Naive B cell (primary cell): ENCODE results near the gene ASB10. TPM values are rescaled to one million over a fixed set of nuclear protein-coding genes. Genes with fewer than 3 reads are reported as not detected.
A peak's percentile ranks its signal among the peaks of the same experiment; 100 is the strongest.

ENCODE experiments used
- ATAC-seq, 2 donors: fragments of 150-1000 bp; cut with Tn5 transposase; 2 replicates each; pipeline ENCODE4 v1.10.0; 2021; ENCODE audit warnings: low read depth in 2 of 2, mild to moderate bottlenecking in 2 of 2, moderate library complexity in 2 of 2
- DNase-seq: peaks from one replicate; pipeline ENCODE4 v3.0.0; 2022
- H3K27ac Mint-ChIP-seq, 6 donors: one replicate each; pipeline ENCODE4 v1.8.0; 2020 to 2022; ENCODE audit warnings: mild to moderate bottlenecking in 6 of 6, mixed read lengths in 6 of 6, moderate library complexity in 5 of 6, inconsistent platforms in 2 of 6
- H3K27me3 Mint-ChIP-seq, 3 donors: one replicate each; pipeline ENCODE4 v1.8.0; 2021 to 2022; ENCODE audit warnings: mixed read lengths in 3 of 3, mild to moderate bottlenecking in 1 of 3
- H3K36me3 Mint-ChIP-seq, 2 donors: one replicate each; pipeline ENCODE4 v1.8.0; 2020 to 2022; ENCODE audit warnings: mixed read lengths in 2 of 2, inconsistent platforms in 1 of 2, mild to moderate bottlenecking in 1 of 2
- H3K4me1 Mint-ChIP-seq, 3 donors: one replicate each; pipeline ENCODE4 v1.8.0; 2020 to 2022; ENCODE audit warnings: mixed read lengths in 3 of 3, inconsistent platforms in 1 of 3, mild to moderate bottlenecking in 1 of 3, moderate library complexity in 1 of 3
- H3K4me3 Mint-ChIP-seq, 8 donors: one replicate each; pipeline ENCODE4 v1.8.0; 2020 to 2022; ENCODE audit warnings: mild to moderate bottlenecking in 8 of 8, mixed read lengths in 8 of 8, moderate library complexity in 8 of 8, inconsistent platforms in 2 of 8
- H3K9me3 Mint-ChIP-seq, 7 donors: one replicate each; pipeline ENCODE4 v1.8.0; 2020 to 2022; ENCODE audit warnings: mixed read lengths in 7 of 7, mild to moderate bottlenecking in 5 of 7, inconsistent platforms in 2 of 7, moderate library complexity in 1 of 7
- polyA plus RNA-seq, 6 donors: library from polyadenylated mRNA; unstranded; fragments of 300-500 nt; fragmentation: Illumina TruSeq; gene quantifications; one replicate each; pipeline ENCODE4 v1.2.3, GENCODE V29; 2021; ENCODE audit warnings: low read depth in 6 of 6

ASB10 gene
- polyA plus RNA-seq, 6 donors from 2014 or later: not detected

DNA sequence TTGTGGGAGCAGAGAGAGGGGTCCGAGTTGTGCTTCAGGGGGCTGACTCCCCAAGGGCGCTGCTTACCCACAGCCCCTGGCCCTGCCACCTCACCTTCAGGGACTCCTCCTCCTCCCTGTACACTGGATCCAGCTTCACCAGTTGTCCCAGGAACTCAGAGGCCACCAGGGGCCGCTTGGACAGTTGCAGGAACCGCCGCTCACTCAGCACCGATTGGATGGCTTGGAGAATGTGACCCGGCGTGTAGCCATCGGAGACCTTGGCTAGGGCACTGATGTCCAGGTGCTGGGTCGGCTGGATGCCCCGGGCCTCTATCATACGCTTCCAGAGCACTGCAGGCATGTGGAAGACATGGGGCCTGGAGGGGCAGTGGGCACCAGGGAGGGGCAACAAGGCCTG, 4.5 kb upstream of the ASB10 start:
- Mint-ChIP-seq H3K27ac (no peak overlapping the region), H3K4me1 (peaks cover 0 to 7% (median 6%) of the 10 kb centered on the region in 3 donors), H3K4me3 (no peak overlapping the region), H3K9me3 (no peaks in the 10 kb centered on the region), H3K27me3 (peaks cover 31 to 64% (median 54%) of the 10 kb centered on the region in 3 donors), H3K36me3 (no peaks in the 10 kb centered on the region)
- DNase-seq: no peak
- no peak for ATAC-seq

DNA sequence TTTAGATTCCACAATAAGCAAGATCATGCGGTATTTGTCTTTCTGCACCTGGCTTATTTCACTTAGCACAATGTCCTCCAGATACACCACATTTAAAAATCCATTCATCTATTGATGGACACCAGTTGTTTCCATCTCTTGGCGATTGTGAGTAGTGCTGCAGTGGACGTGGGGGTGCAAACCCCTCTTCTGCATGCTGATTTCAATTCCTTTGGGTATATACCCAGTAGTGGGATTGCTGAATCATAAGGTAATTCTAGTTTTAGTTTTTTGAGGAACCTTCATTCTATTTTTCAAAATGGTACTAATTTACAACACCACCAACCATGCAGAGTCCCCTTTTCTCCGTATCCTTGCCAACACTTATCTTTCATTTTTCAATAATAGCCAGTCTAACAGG, 2.0 kb upstream of the ASB10 start:
- Mint-ChIP-seq H3K27me3 (peaks cover 26 to 61% (median 57%) of the 10 kb centered on the region in 3 donors), H3K27ac (peak overlapping the region in 1 of 6 donors; percentile 66), H3K4me3 (no peak overlapping the region), H3K36me3 (no peaks in the 10 kb centered on the region), H3K9me3 (peaks cover 0 to 1% (median 0%) of the 10 kb centered on the region in 7 donors), H3K4me1 (peaks cover 0 to 7% (median 6%) of the 10 kb centered on the region in 3 donors)
- DNase-seq (no peak), ATAC-seq (no peak)

DNA sequence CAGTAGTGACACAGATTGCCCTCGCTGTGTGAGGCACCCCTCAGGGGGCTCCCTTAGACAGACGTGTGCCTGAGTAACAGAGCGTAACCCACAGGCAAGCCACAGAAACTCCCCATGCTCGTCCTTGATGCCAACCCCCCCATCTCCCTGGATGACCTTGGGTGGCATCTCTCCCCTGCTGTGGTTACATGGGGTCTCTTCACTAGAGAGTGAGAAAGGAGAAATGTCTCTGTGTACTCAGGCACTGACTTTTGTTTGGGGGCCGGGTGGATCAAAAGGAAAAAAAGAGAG, 1.1 kb upstream of the ASB10 start:
- no peak for DNase-seq
- Mint-ChIP-seq H3K4me3 (peak overlapping the region in 1 of 8 donors; percentile 41), H3K4me1 (peaks cover 0 to 7% (median 6%) of the 10 kb centered on the region in 3 donors), H3K9me3 (peaks cover 0 to 1% (median 0%) of the 10 kb centered on the region in 7 donors), H3K36me3 (no peaks in the 10 kb centered on the region), H3K27ac (peak overlapping the region in 1 of 6 donors; percentile 44), H3K27me3 (peaks cover 26 to 57% (median 53%) of the 10 kb centered on the region in 3 donors)
- ATAC-seq: peak; percentile 33 to 38

DNA sequence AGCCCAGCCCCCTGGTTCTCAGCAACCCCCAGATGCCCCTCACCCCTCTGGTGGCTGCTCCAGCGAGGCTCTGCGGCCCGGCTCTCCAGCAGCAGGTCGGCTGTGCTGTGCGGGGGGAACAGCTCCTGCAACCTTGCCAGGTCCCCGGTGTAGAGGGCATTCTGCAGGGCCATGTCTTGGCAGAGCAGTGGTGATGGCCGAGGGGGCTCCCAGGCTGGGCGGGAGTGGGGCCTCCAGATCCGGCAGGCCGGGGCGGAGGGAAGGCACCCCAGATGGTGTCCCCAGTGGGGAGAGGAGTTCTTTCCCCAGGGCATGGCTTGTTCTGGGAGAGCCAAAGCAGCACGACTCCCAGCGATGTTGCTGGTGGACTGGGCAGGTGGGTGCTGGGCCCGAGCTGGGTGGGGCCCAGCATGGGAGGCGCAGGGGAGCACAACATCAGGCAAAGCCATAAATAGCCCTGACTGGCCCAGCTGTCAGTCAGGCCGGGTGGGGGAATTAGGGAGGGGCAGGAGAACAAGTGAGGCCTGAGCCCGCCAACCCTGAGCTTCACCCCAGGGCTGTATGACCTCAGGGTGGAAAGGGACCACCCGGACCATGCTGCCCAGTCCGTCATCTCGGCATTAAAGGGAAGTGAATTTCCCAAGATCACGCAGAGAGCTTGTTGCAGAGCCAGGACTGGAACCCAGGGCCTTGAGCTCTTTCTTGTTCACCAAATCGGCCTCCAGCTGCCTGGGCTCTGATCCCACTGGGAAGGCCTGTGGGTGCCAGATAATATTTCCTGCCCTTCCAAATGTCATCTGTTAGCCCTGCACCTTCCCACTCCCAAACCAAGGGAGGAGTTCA, 580 bp upstream of the ASB10 start:
- peaks cover 0 to 1% (median 0%) of the 10 kb centered on the region in 7 donors for H3K9me3 Mint-ChIP-seq
- peaks cover 0 to 7% (median 6%) of the 10 kb centered on the region in 3 donors for H3K4me1 Mint-ChIP-seq
- H3K27me3 Mint-ChIP-seq: peaks cover 30 to 51% (median 49%) of the 10 kb centered on the region in 3 donors
- H3K36me3 Mint-ChIP-seq: no peaks in the 10 kb centered on the region
- DNase-seq (no peak), ATAC-seq (no peak)
- H3K27ac Mint-ChIP-seq: no peak overlapping the region
- peak overlapping the region in 1 of 8 donors; percentile 41 for H3K4me3 Mint-ChIP-seq

DNA sequence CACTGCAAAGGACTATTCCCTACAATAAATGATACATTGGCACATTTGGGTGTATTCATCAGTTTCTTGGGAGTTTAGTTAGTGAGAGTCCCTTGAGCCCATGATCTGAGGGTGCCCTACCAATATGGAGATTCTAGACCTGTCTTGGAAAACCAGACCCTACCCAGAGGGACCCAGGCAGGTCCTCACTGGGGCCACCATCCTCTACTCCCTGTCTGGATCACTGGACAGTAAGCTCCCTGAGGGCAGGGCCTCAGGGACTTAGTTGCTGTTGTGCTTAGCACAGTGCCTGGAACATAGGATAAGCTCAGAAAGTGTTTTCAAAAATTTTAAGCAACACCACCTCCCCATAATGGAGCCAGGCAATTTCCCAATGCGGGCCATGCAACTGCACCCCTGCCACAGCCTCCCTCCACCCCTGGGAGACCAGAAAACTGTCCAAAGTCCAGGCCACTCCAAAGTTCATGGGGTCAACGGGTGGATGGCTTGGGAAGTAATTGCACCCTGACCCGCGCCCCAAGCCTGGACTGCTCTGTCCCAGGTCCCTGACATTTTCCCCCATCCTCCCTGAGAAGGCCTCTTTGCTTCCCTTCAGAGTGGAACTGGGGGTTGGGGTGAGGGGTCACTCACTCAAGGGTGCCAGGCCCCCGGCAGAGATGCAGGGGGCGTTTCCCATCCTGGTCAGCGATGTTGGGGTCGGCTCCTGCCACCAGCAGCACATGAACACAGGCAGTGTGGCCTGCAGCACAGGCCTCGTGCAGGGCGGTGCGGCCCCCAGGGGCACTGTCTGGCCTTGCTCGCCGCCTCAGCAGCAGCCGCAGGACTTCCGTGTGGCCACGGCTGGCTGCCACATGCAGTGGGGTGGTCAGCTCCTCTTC, 1.0 kb downstream of the ASB10 start:
- Mint-ChIP-seq H3K27ac (no peak overlapping the region), H3K27me3 (peaks cover 32 to 54% (median 51%) of the 10 kb centered on the region in 3 donors), H3K4me1 (peaks cover 0 to 7% (median 6%) of the 10 kb centered on the region in 3 donors), H3K9me3 (peaks cover 0 to 1% (median 0%) of the 10 kb centered on the region in 7 donors), H3K36me3 (no peaks in the 10 kb centered on the region), H3K4me3 (peak overlapping the region in 1 of 8 donors; percentile 33)
- ATAC-seq (no peak), DNase-seq (no peak)

DNA sequence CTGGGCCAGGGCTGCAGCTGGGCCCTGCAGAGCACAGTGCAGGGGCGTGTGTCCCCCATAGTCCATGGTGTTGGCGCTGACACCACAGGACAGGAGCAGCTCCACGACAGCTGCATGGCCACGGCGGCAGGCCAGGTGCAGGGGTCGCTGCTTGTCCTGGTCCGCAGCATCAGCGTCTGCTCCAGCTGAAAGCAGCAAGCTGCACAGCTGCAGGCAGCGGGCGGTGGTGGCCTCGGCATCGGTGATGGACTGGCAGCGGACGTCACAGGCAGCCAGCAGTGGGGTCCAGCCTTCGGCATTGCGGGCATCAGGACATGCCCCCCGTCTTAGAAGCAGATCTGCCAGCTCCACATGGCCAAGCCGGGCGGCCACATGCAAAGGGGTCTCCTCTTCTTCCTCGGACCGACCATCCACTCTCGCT, 6.0 kb downstream of the ASB10 start:
- Mint-ChIP-seq H3K9me3 (peaks cover 0 to 1% (median 0%) of the 10 kb centered on the region in 7 donors), H3K4me3 (no peak overlapping the region), H3K27ac (no peak overlapping the region), H3K4me1 (peaks cover 0 to 3% (median 0%) of the 10 kb centered on the region in 3 donors), H3K36me3 (no peaks in the 10 kb centered on the region), H3K27me3 (peaks cover 29 to 63% (median 50%) of the 10 kb centered on the region in 3 donors)
- no peak for ATAC-seq
- DNase-seq: no peak

DNA sequence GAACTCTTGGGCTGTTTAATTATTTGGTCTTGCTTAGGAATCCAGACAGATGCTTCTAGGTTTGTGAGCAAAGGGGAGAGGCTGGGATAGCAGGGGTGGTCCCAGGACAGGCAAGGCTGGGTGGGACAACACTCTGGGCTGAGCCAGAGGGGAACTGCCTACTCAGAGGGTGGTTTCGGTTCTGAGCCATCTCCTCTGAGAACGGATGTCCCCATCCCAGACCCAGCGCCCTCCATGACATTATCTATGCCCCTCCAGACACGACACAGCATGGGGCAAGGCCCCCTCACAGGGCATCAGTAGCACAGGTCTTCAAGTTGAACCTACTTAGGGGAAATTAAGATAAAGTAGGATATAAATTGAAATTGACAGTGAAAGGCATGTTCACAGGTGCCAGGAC, 7.1 kb downstream of the ASB10 start:
- peaks cover 0 to 4% (median 3%) of the 10 kb centered on the region in 3 donors for H3K4me1 Mint-ChIP-seq
- H3K27me3 Mint-ChIP-seq: peaks cover 26 to 65% (median 60%) of the 10 kb centered on the region in 3 donors
- no peaks in the 10 kb centered on the region for H3K36me3 Mint-ChIP-seq
- DNase-seq (no peak), ATAC-seq (no peak)
- H3K9me3 Mint-ChIP-seq: peaks cover 0 to 1% (median 0%) of the 10 kb centered on the region in 7 donors
- no peak overlapping the region for H3K27ac Mint-ChIP-seq
- H3K4me3 Mint-ChIP-seq: peak overlapping the region in 1 of 8 donors; percentile 23

DNA sequence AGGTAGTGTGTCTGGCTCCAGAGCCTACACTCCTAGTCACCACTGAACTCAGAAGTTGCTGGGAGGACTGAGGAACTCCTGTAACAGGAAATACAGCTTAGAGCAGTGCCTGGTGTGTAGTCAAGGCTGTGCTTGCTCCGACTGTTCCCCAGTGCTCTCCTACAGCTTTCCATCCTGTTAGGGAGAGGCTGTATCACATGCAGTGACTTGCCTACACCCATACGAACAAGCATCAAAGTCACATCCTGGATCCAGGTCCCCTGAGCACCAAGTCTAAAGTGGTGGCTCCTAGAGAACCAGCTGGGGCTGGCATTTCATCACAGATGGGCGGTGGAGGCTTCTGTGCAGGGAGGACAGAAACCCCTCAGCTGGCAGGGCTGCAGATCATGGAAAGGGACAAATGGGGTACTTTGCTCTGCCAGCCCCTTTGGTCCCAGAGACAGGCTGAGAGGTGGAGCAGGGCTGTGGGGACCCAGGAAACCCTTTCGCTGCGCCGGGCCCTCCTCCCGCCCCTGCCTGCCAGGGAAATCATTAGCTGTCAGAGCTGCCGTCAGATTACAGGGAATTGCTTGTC, 7.7 kb downstream of the ASB10 start:
- Mint-ChIP-seq H3K27me3 (peaks cover 28 to 66% (median 60%) of the 10 kb centered on the region in 3 donors), H3K27ac (no peak overlapping the region), H3K4me1 (peaks cover 0 to 4% (median 3%) of the 10 kb centered on the region in 3 donors), H3K9me3 (peaks cover 0 to 2% (median 0%) of the 10 kb centered on the region in 7 donors), H3K4me3 (peak overlapping the region in 1 of 8 donors; percentile 82), H3K36me3 (no peaks in the 10 kb centered on the region)
- ATAC-seq: no peak
- no peak for DNase-seq

DNA sequence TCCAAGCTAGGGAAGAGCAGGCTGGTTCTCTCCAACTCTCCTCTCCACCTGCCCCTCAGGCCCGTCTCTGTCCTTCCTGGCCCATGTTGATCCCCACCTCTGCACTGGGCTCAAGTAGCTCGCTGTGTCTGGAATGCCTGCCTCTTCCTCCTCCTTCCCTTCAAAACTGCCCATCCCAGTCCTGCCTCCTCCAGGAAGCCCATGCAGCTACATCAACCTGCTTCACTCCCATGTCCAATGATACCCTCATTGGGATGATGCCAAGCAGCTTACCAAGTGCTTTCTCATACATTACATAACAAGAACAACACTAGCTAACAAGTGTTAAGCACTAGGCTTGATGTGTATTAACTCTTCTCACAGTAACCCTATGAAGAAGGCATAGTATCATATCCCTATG, 8.2 kb downstream of the ASB10 start:
- no peaks in the 10 kb centered on the region for H3K36me3 Mint-ChIP-seq
- peaks cover 28 to 69% (median 59%) of the 10 kb centered on the region in 3 donors for H3K27me3 Mint-ChIP-seq
- peak overlapping the region in 1 of 6 donors; percentile 40 for H3K27ac Mint-ChIP-seq
- peaks cover 0 to 4% (median 3%) of the 10 kb centered on the region in 3 donors for H3K4me1 Mint-ChIP-seq
- peaks cover 0 to 2% (median 0%) of the 10 kb centered on the region in 7 donors for H3K9me3 Mint-ChIP-seq
- ATAC-seq (no peak), DNase-seq (no peak)
- H3K4me3 Mint-ChIP-seq: no peak overlapping the region

DNA sequence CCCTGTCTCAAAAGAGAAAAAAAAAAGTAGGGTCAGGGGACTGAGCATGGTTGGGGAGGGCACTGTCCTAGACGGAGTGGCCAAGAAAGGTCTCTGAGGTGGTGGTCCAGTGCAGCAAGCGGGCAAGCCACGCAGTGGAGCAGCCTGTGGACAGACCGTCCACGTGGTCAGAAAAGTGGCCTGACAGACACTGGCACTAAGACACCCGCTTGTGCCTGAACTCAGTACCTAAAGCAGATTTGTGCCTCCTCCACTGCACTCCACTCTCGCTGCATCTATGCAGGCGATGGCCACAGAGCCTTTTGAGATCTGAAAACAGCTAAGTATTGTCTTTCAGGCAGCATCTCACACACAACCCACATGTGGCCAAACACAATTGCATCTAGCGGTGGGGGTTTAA, 8.8 kb downstream of the ASB10 start:
- peaks cover 28 to 75% (median 65%) of the 10 kb centered on the region in 3 donors for H3K27me3 Mint-ChIP-seq
- H3K36me3 Mint-ChIP-seq: no peaks in the 10 kb centered on the region
- H3K4me1 Mint-ChIP-seq: peaks cover 0 to 7% (median 6%) of the 10 kb centered on the region in 3 donors
- H3K9me3 Mint-ChIP-seq: peaks cover 0 to 2% (median 0%) of the 10 kb centered on the region in 7 donors
- no peak overlapping the region for H3K4me3 Mint-ChIP-seq
- DNase-seq (no peak), ATAC-seq (no peak)
- no peak overlapping the region for H3K27ac Mint-ChIP-seq

DNA sequence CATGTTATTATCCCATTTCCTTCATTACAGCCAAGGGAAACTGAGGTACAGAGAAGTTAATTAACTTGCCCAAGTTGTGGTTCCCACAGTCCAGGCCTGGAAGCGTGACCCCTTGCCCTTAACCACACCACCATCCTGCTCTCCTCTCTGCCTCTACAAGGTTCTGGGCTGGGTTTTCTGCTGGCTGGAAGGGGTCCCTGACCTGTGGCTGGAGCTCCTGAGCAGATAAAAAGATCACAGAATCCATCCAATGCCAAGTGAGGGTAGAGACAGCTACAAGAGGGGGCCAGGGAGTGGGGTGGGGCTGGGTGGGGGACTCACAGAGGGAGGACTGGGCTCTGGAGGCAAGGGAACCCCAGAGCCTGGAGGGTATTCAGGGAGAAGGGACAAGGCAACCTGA, 9.7 kb downstream of the ASB10 start:
- ATAC-seq (no peak), DNase-seq (no peak)
- Mint-ChIP-seq H3K4me3 (no peak overlapping the region), H3K9me3 (peaks cover 0 to 6% (median 2%) of the 10 kb centered on the region in 7 donors), H3K27ac (no peak overlapping the region), H3K36me3 (no peaks in the 10 kb centered on the region), H3K4me1 (peaks cover 6 to 14% (median 13%) of the 10 kb centered on the region in 3 donors), H3K27me3 (peaks cover 29 to 83% (median 74%) of the 10 kb centered on the region in 3 donors)

DNA sequence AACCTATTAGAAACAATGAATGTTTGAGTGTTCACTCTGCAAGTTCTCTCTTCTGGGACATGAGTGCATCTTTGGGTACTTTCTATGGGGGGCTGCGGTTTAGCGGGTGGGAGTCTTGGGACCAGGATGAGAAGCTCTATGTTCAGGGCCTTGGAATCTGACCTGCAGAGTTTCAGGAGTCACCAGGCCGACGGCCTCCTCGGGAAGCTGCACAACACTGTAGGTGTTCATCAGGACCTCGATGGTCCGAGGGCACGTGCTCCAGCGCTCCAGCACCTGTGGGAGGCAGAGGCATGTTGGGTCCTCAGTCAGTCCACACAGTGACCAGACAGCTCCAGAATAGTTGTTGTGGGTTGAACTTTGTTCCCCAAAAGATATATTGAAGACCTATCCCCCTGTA, 10.6 kb downstream of the ASB10 start:
- Mint-ChIP-seq H3K9me3 (peaks cover 0 to 9% (median 2%) of the 10 kb centered on the region in 7 donors), H3K36me3 (no peaks in the 10 kb centered on the region), H3K27ac (no peak overlapping the region), H3K4me1 (peaks cover 8 to 15% (median 14%) of the 10 kb centered on the region in 3 donors), H3K4me3 (no peak overlapping the region), H3K27me3 (peaks cover 33 to 81% (median 73%) of the 10 kb centered on the region in 3 donors)
- DNase-seq (no peak), ATAC-seq (no peak)

DNA sequence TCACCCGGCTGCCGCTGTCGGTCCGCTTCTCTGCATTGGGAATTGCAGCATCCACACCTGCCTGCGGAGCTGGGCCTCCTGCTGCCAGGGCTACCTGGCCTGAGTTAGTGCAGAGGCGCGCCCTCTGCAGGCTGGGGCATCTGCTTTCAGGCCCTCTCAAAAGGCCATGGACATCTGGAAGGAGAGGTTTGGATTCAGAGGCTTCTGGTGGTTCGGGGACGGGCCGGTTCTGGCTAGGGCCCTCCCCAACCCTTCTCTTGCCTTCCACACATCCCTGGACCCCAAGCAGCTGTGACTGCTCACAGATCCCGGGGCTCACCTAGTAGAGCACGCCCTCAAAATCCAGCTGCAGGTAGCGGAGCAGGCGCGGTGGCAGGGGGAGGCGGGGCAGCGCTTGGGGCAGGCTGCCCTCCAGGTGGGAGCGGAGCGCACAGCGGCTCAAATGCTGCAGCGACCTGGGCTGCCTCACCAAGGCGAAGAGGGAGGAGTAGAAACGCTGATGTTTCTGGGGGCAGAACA, 11.2 kb downstream of the ASB10 start:
- Mint-ChIP-seq H3K9me3 (peaks cover 0 to 9% (median 2%) of the 10 kb centered on the region in 7 donors), H3K4me1 (peaks cover 8 to 15% (median 14%) of the 10 kb centered on the region in 3 donors), H3K36me3 (no peaks in the 10 kb centered on the region), H3K27ac (peak overlapping the region in 1 of 6 donors; percentile 54), H3K27me3 (peaks cover 38 to 86% (median 79%) of the 10 kb centered on the region in 3 donors), H3K4me3 (no peak overlapping the region)
- no peak for ATAC-seq
- no peak for DNase-seq
